AG10803 (cell line): ENCODE data around the gene CD79A.
"Not testable (repeated sequence)": the region's sequence is repeated elsewhere in the genome, so short reads cannot be mapped to it uniquely, and the experiment has no call there.

Experiments
- DNase-seq: peaks from one replicate; pipeline ENCODE4 v3.0.0; 2010; ENCODE audit warnings: low read depth
- H3K4me3 ChIP-seq: 2 replicates; pipeline ENCODE4 v1.5.1; 2011; ENCODE audit warnings: mild to moderate bottlenecking, low read length, control low read depth
- TF ChIP-seq, protein P1 (sequence below): conservative IDR thresholded peaks from 2 replicates; pipeline ENCODE4 v1.5.1; 2011; ENCODE audit warnings: mild to moderate bottlenecking, low read length, control low read depth, inconsistent platforms

The CD79A gene

GRCh38 chr19:41911889-41912731 lies 35.0 kb downstream of the CD79A start:
- no peak overlapping the region for H3K4me3 ChIP-seq
- TF ChIP-seq, protein P1, sequence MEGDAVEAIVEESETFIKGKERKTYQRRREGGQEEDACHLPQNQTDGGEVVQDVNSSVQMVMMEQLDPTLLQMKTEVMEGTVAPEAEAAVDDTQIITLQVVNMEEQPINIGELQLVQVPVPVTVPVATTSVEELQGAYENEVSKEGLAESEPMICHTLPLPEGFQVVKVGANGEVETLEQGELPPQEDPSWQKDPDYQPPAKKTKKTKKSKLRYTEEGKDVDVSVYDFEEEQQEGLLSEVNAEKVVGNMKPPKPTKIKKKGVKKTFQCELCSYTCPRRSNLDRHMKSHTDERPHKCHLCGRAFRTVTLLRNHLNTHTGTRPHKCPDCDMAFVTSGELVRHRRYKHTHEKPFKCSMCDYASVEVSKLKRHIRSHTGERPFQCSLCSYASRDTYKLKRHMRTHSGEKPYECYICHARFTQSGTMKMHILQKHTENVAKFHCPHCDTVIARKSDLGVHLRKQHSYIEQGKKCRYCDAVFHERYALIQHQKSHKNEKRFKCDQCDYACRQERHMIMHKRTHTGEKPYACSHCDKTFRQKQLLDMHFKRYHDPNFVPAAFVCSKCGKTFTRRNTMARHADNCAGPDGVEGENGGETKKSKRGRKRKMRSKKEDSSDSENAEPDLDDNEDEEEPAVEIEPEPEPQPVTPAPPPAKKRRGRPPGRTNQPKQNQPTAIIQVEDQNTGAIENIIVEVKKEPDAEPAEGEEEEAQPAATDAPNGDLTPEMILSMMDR = no peak

DNA sequence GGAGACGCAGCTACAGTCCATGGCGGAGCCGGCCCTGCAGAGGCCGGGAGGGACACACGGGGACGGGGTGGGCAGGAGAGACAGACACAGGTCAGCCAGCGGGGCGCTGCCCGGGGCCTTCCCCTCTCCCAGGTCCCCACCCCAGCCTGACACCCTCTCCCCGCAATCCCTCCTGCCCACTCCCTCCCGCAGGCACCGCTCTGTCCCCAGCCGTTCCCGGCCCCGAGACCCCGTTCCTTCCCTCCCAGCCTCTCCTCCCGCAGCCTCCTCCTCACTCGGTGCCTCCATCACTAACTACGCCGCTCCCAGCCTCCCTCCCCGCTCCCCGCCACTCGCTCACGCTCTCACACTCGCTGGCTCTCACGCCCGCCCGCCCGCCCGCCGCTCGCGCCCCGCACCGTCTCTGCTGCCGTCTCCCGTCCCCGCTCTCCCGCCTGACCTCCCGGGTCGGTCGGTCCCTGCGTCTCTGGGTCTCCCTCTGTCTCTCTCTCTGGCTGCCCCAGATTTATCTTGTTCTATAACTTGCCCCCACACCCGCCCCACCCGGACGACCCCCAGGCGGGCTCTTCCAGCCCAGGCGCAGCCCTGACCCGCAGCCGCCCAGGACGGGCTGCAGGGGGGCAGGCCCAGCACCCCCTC lies 35.9 kb downstream of the CD79A start:
- H3K4me3 ChIP-seq = no peak overlapping the region
- DNase-seq = no peak
- TF ChIP-seq, protein P1 = no peak

More at GRCh38 chr19:41911889-41912731, 35.0 kb downstream of the CD79A start:
- DNase-seq = no peak

DNA sequence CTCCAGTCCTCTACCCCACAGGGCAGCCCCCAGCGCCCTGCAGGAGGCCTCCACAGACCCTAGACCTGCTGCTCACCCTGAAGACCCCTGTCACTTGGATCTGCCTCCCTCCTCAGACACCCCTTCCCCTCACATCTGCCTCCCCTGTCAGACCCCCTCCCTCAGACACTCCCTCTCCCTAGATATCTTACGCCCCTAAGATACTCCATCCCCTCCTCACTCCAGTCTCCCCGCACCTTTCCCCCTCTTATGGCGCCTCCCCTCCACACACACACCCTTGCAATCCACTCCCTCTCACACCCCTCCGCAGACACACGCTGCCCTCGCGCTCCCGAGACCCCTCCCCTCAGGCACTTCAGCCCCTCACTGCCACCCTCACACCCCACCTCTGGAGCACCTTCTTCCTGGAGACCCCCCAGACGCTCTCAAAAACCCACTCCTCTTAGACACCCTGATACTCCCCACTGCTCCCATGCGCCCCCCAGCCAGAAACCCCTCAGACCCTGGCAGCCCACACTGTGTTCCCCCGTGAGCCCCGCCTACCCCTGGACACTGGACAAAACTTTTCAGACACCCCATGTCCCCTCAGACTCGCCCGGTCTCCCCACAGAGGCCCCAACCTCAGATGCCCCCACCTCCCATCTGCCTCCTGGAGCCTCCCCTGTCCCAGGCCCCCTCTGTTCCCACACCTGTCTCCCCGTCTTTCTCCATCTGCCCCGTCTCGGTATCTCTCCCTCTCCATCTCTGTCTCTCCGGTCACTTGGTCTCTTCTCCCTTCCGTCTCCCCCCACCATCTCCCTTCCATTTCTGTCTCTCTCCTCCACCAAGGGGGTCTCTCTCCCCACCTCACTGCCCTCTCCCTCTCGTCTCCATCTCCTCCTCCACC lies 36.7 kb downstream of the CD79A start:
- H3K4me3 ChIP-seq = no peak overlapping the region
- TF ChIP-seq, protein P1 = no peak
- no peak for DNase-seq

DNA sequence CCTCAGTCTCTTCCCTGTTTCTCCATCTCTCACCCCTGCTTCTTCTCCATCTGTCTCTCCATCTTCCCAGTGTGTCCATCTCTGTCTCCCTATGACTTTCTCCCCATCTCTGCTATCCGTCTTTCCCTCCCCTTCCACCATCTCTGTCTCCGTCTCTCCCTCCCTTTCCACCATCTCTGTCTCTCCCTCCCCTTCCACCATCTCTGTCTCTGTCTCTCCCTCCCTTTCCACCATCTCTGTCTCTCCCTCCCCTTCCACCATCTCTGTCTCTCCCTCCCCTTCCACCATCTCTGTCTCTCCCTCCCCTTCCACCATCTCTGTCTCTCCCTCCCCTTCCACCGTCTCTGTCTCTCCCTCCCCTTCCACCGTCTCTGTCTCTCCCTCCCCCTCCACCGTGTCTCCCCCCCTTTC lies 37.4 kb downstream of the CD79A start:
- H3K4me3 ChIP-seq, DNase-seq: not testable (repeated sequence)

DNA sequence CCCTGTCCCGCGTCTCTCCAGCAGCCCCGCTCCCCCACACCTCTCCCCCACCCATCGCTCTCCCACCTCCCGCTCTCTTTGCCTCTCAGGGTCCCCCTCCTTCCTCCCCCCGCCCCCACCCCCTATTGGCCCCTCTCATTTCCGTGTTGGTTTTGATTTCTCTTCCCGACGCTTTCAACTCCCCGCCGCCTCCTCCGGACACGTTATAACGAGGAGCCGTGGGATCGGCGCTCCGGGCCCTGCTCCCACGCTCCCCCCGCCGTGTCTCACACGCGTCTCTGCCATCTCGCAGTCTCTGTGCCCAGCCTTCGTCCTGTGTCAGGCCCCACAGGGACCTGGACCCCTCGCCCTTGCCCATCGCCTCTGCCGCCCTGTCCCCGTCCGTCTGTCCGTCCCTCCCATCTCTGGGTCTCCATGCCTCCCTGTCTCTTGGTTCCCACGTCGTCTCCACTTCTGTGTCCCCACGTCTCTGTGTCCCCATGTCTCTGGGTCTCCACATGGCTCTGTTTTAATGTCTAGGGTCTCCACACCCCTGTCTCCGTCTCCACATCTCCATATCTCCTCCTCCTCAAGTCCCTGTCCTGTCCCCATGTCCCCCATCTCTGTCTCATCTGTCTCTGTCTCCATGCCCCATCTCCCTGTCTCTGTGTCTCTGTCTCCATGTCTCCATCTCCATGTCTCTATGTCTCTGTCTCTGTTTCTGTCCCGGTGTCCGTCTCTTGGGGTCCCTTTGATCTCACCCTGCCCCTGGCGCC lies 38.1 kb downstream of the CD79A start:
- TF ChIP-seq, protein P1 = no peak

DNA sequence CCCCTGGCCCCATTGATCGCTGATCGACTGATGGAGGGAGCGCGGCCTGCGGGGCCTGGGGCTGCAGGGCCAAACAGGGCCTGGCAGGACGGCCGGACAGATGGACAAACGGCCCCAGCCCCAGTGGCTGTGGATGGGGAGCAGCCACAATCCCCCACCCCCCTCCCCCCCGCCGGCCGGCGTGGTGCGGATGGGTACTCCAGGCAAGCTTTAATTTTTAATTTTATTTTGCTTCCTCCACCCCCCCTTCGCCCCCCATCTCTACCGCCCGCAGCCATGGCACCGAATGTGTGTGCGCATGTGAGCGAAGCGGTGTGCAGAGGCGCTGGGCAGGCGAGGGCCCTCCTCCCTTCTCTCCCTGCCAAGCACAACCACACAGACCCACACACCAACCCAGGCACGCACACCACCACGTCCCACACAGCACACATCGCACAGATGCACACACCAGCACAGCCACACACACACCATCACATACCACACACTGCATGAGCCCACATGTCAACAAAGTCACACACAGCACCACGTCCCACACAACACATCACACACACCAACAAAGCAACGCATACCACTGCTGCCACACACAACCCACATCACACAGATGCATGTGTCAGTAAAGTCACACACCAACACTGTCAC lies 38.8 kb downstream of the CD79A start:
- TF ChIP-seq, protein P1 = no peak
- no peak overlapping the region for H3K4me3 ChIP-seq
- DNase-seq = no peak

More for the DNA sequence above, 38.1 kb downstream of the CD79A start:
- DNase-seq = no peak
- H3K4me3 ChIP-seq = no peak overlapping the region
